ENCODE data around the gene TMEM143.
A peak's percentile ranks its signal among the peaks of the same experiment; 100 is the strongest.

Gene TMEM143

DNA sequence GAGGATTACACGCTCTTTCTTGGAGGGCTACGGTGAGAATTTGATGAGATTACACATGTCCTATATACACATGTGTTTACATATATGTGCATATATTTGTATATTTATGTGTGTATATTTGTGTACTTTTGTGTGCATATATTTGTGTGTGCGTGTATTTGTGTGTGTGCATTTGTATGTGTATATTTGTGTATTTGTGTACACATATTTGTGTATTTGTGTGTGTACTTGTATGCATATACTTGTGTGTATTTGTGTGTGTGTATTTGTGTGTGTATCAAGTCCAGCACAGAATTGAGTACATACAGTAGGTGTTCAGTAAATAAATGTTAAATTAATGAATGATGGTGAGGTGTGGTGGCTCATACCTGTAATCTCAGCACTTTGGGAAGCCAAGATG lies 1.8 kb downstream of the TMEM143 start:
- no peak overlapping the region for H4K8ac ChIP-seq (ENCODE audit: low read depth, low read length)
- no peaks in the 10 kb centered on the region for H3K27me3 ChIP-seq (ENCODE audit: insufficient read depth, low read length, poor library complexity)
- H3K56ac ChIP-seq (ENCODE audit: low read length): no peak overlapping the region
- H2BK15ac ChIP-seq (replicated peaks; ENCODE audit: low read depth): no peak overlapping the region
- no peak overlapping the region for H3K23ac ChIP-seq (ENCODE audit: low read length)
- WGBS (ENCODE audit: extremely low coverage, insufficient coverage, low lambda C conversion rate): no CpG with 5 or more reads among the region's 3 CpGs
- H3K18ac ChIP-seq (ENCODE audit: low read length): no peak overlapping the region
- no peaks in the 10 kb centered on the region for H3K79me1 ChIP-seq (ENCODE audit: low read length)
- H3K79me2 ChIP-seq (ENCODE audit: control insufficient read depth, insufficient read depth, low read length): no peaks in the 10 kb centered on the region
- no peak overlapping the region for H3K4ac ChIP-seq (ENCODE audit: low read depth, low read length)
- H2BK5ac ChIP-seq (ENCODE audit: low read length): no peak overlapping the region
- H3K4me2 ChIP-seq (ENCODE audit: low read length): no peak overlapping the region
- H3K27ac ChIP-seq (ENCODE audit: low read depth, low read length): no peak overlapping the region
- H3K4me3 ChIP-seq (ENCODE audit: low read length): no peak overlapping the region
- no peak overlapping the region for H2BK120ac ChIP-seq (ENCODE audit: low read depth, low read length)
- H3K9ac ChIP-seq (ENCODE audit: low read length): no peak overlapping the region
- no peaks in the 10 kb centered on the region for H3K36me3 ChIP-seq (ENCODE audit: control insufficient read depth, insufficient read depth, low read length)
- H2AK5ac ChIP-seq (ENCODE audit: low read length): no peak overlapping the region
- H3K4me1 ChIP-seq (ENCODE audit: control insufficient read depth, low read depth, low read length): peaks cover 3% of the 10 kb centered on the region
- no peak for DNase-seq
- H4K5ac ChIP-seq (ENCODE audit: low read length): no peak overlapping the region

DNA sequence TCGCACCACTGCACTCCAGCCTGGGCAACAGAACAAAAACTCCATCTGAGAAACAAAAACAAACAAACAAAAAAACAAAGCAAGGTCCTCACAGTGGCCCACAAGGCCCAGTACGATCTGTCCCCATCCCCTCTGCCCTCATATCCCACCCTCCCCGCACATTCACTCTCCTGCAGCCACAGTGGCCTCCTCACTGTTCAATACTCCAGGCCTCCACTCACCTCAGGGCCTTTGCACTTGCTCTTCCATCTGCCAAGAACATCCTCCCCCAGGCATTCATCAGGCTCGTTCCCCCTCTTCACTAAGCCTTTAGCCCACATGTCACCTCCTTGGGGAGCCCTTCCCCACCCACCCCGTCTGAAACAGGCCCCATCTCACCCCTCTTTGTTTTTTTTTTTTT lies 4.6 kb downstream of the TMEM143 start:
- no peaks in the 10 kb centered on the region for H3K4me1 ChIP-seq (ENCODE audit: control insufficient read depth, low read depth, low read length)
- no peaks in the 10 kb centered on the region for H3K79me2 ChIP-seq (ENCODE audit: control insufficient read depth, insufficient read depth, low read length)
- no peak overlapping the region for H3K23ac ChIP-seq (ENCODE audit: low read length)
- H2BK15ac ChIP-seq (replicated peaks; ENCODE audit: low read depth): no peak overlapping the region
- no peak overlapping the region for H2AK5ac ChIP-seq (ENCODE audit: low read length)
- no peaks in the 10 kb centered on the region for H3K79me1 ChIP-seq (ENCODE audit: low read length)
- H3K9ac ChIP-seq (ENCODE audit: low read length): no peak overlapping the region
- H4K5ac ChIP-seq (ENCODE audit: low read length): no peak overlapping the region
- H2BK120ac ChIP-seq (ENCODE audit: low read depth, low read length): no peak overlapping the region
- H3K36me3 ChIP-seq (ENCODE audit: control insufficient read depth, insufficient read depth, low read length): no peaks in the 10 kb centered on the region
- no CpG with 5 or more reads among the region's 5 CpGs for WGBS (ENCODE audit: extremely low coverage, insufficient coverage, low lambda C conversion rate)
- no peak overlapping the region for H2BK5ac ChIP-seq (ENCODE audit: low read length)
- no peak for DNase-seq
- no peak overlapping the region for H3K56ac ChIP-seq (ENCODE audit: low read length)
- H3K18ac ChIP-seq (ENCODE audit: low read length): no peak overlapping the region
- no peak overlapping the region for H3K4me3 ChIP-seq (ENCODE audit: low read length)
- no peak overlapping the region for H4K8ac ChIP-seq (ENCODE audit: low read depth, low read length)
- H3K27ac ChIP-seq (ENCODE audit: low read depth, low read length): no peak overlapping the region
- H3K4me2 ChIP-seq (ENCODE audit: low read length): no peak overlapping the region
- H3K27me3 ChIP-seq (ENCODE audit: insufficient read depth, low read length, poor library complexity): no peaks in the 10 kb centered on the region
- no peak overlapping the region for H3K4ac ChIP-seq (ENCODE audit: low read depth, low read length)

DNA sequence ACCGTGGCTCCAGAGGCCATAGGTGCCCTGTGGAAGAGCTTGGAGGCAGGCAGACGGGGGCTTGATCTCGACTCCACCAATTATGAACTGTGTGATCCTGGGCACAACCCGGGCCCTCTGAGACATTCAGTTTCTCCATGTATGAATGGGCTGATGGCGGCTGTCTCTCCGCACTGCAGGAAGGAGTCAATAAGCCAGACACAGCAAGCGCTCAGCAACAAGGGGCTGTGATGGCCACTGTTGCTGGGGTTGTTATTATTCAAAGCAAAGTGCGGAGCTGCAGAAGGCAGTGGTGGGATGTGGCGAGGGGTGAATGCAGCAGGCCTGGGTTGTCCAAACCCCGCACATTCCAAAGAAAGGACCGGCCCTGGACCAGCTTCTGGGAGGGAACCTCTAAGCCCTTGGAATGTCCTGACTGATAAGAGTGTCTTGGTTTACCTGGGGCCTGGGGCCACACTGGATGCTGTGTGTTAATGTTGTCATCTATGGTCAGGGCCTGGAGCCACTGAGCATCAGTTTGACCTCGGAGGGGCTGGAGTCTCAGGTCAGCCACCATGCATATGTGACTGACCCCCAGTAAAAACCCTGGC lies 8.3 kb downstream of the TMEM143 start:
- DNase-seq: peak; percentile 51
- WGBS (ENCODE audit: extremely low coverage, insufficient coverage, low lambda C conversion rate): no CpG with 5 or more reads among the region's 12 CpGs
- H2BK120ac ChIP-seq (ENCODE audit: low read depth, low read length): no peak overlapping the region
- no peaks in the 10 kb centered on the region for H3K27me3 ChIP-seq (ENCODE audit: insufficient read depth, low read length, poor library complexity)
- H3K56ac ChIP-seq (ENCODE audit: low read length): no peak overlapping the region
- no peak overlapping the region for H4K8ac ChIP-seq (ENCODE audit: low read depth, low read length)
- H3K18ac ChIP-seq (ENCODE audit: low read length): no peak overlapping the region
- no peak overlapping the region for H3K4me2 ChIP-seq (ENCODE audit: low read length)
- no peaks in the 10 kb centered on the region for H3K36me3 ChIP-seq (ENCODE audit: control insufficient read depth, insufficient read depth, low read length)
- no peaks in the 10 kb centered on the region for H3K79me2 ChIP-seq (ENCODE audit: control insufficient read depth, insufficient read depth, low read length)
- H3K4me1 ChIP-seq (ENCODE audit: control insufficient read depth, low read depth, low read length): no peaks in the 10 kb centered on the region
- no peak overlapping the region for H3K9ac ChIP-seq (ENCODE audit: low read length)
- no peak overlapping the region for H2BK15ac ChIP-seq (replicated peaks; ENCODE audit: low read depth)
- no peak overlapping the region for H3K4me3 ChIP-seq (ENCODE audit: low read length)
- no peak overlapping the region for H3K23ac ChIP-seq (ENCODE audit: low read length)
- H3K27ac ChIP-seq (ENCODE audit: low read depth, low read length): no peak overlapping the region
- H2BK5ac ChIP-seq (ENCODE audit: low read length): no peak overlapping the region
- H3K4ac ChIP-seq (ENCODE audit: low read depth, low read length): no peak overlapping the region
- no peaks in the 10 kb centered on the region for H3K79me1 ChIP-seq (ENCODE audit: low read length)
- no peak overlapping the region for H2AK5ac ChIP-seq (ENCODE audit: low read length)
- no peak overlapping the region for H4K5ac ChIP-seq (ENCODE audit: low read length)

DNA sequence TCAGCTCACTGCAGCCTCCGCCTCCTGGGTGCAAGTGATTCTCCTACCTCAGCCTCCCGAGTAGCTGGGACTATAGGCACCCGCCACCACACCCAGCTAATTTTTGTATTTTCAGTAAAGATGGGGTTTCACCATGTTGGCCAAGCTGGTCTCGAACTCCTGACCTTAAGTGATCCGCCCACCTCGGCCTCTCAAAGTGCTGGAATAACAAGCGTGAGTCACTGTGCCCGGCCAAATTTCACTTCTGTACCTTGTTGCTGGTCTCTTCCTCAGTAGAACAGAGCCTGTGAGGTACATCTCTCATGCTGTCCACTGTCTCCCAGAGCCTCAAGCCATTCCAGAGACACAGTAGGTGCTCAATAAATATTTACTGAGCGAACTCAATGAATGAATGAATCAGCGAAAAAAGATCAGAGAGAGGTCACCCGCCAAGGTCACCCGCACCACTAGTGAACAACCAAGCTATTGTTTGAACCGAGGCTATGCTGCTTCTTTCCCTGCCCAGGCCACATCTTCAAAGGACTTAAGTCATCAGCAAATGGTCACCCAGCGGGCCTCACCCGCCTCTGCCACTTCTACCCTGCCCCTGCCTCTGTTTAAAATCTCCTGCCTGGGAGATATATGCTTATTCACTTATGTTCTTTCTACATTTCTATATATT lies 9.3 kb downstream of the TMEM143 start:
- Histone ChIP-seq H3K9ac (ENCODE audit: low read length) (no peak overlapping the region), H3K27ac (ENCODE audit: low read depth, low read length) (no peak overlapping the region), H3K4ac (ENCODE audit: low read depth, low read length) (no peak overlapping the region), H2BK5ac (ENCODE audit: low read length) (no peak overlapping the region), H2BK15ac (replicated peaks; ENCODE audit: low read depth) (no peak overlapping the region), H3K4me3 (ENCODE audit: low read length) (no peak overlapping the region), H3K79me1 (ENCODE audit: low read length) (no peaks in the 10 kb centered on the region), H3K4me1 (ENCODE audit: control insufficient read depth, low read depth, low read length) (no peaks in the 10 kb centered on the region), H3K56ac (ENCODE audit: low read length) (no peak overlapping the region), H2AK5ac (ENCODE audit: low read length) (no peak overlapping the region), H3K18ac (ENCODE audit: low read length) (no peak overlapping the region), H3K4me2 (ENCODE audit: low read length) (no peak overlapping the region), H3K27me3 (ENCODE audit: insufficient read depth, low read length, poor library complexity) (no peaks in the 10 kb centered on the region), H4K8ac (ENCODE audit: low read depth, low read length) (no peak overlapping the region), H3K36me3 (ENCODE audit: control insufficient read depth, insufficient read depth, low read length) (no peaks in the 10 kb centered on the region), H4K5ac (ENCODE audit: low read length) (no peak overlapping the region), H2BK120ac (ENCODE audit: low read depth, low read length) (no peak overlapping the region), H3K23ac (ENCODE audit: low read length) (no peak overlapping the region), H3K79me2 (ENCODE audit: control insufficient read depth, insufficient read depth, low read length) (no peaks in the 10 kb centered on the region)
- DNase-seq: no peak
- no CpG with 5 or more reads among the region's 15 CpGs for WGBS (ENCODE audit: extremely low coverage, insufficient coverage, low lambda C conversion rate)

GRCh38 chr19:48353677-48354076 lies 10.1 kb downstream of the TMEM143 start:
- Histone ChIP-seq H4K8ac (ENCODE audit: low read depth, low read length) (no peak overlapping the region), H3K4me1 (ENCODE audit: control insufficient read depth, low read depth, low read length) (no peaks in the 10 kb centered on the region), H3K79me1 (ENCODE audit: low read length) (no peaks in the 10 kb centered on the region), H4K5ac (ENCODE audit: low read length) (no peak overlapping the region), H3K56ac (ENCODE audit: low read length) (no peak overlapping the region), H3K27me3 (ENCODE audit: insufficient read depth, low read length, poor library complexity) (no peaks in the 10 kb centered on the region), H3K9ac (ENCODE audit: low read length) (no peak overlapping the region), H2BK120ac (ENCODE audit: low read depth, low read length) (no peak overlapping the region), H3K4ac (ENCODE audit: low read depth, low read length) (no peak overlapping the region), H2BK15ac (replicated peaks; ENCODE audit: low read depth) (no peak overlapping the region), H3K4me3 (ENCODE audit: low read length) (no peak overlapping the region), H3K27ac (ENCODE audit: low read depth, low read length) (no peak overlapping the region), H3K79me2 (ENCODE audit: control insufficient read depth, insufficient read depth, low read length) (no peaks in the 10 kb centered on the region), H3K4me2 (ENCODE audit: low read length) (no peak overlapping the region), H3K23ac (ENCODE audit: low read length) (no peak overlapping the region), H2BK5ac (ENCODE audit: low read length) (no peak overlapping the region), H2AK5ac (ENCODE audit: low read length) (no peak overlapping the region), H3K36me3 (ENCODE audit: control insufficient read depth, insufficient read depth, low read length) (no peaks in the 10 kb centered on the region), H3K18ac (ENCODE audit: low read length) (no peak overlapping the region)
- no CpG with 5 or more reads among the region's 5 CpGs for WGBS (ENCODE audit: extremely low coverage, insufficient coverage, low lambda C conversion rate)
- DNase-seq: no peak

DNA sequence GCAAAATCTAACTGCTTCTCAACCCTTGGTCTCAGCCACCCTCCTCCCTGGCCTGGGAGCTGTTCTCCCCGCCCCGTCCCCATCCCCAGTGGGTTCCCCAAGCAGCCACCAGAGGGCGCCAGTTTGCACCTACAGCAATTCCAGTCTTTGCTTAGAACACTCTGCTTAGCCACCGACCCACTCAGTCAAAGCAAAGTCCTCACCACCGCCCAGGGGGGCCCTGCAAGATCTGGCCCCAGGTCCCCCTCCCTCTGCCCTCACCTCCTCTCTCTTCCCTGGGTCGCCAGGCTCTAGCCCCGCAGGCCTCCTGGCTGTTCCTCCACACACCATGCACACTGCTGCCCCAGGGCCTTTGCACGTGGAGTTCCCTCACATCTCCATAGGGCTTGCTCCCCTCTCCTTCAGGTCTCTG lies 12.4 kb downstream of the TMEM143 start:
- H3K4me3 ChIP-seq (ENCODE audit: low read length): no peak overlapping the region
- no peak overlapping the region for H3K4ac ChIP-seq (ENCODE audit: low read depth, low read length)
- H2BK120ac ChIP-seq (ENCODE audit: low read depth, low read length): no peak overlapping the region
- no peak overlapping the region for H3K56ac ChIP-seq (ENCODE audit: low read length)
- H3K4me1 ChIP-seq (ENCODE audit: control insufficient read depth, low read depth, low read length): no peaks in the 10 kb centered on the region
- no peak overlapping the region for H3K4me2 ChIP-seq (ENCODE audit: low read length)
- H4K5ac ChIP-seq (ENCODE audit: low read length): no peak overlapping the region
- H2AK5ac ChIP-seq (ENCODE audit: low read length): no peak overlapping the region
- no peaks in the 10 kb centered on the region for H3K79me1 ChIP-seq (ENCODE audit: low read length)
- H3K23ac ChIP-seq (ENCODE audit: low read length): no peak overlapping the region
- H3K36me3 ChIP-seq (ENCODE audit: control insufficient read depth, insufficient read depth, low read length): no peaks in the 10 kb centered on the region
- H3K18ac ChIP-seq (ENCODE audit: low read length): no peak overlapping the region
- no peak overlapping the region for H3K9ac ChIP-seq (ENCODE audit: low read length)
- no peak overlapping the region for H2BK15ac ChIP-seq (replicated peaks; ENCODE audit: low read depth)
- no peaks in the 10 kb centered on the region for H3K27me3 ChIP-seq (ENCODE audit: insufficient read depth, low read length, poor library complexity)
- H3K27ac ChIP-seq (ENCODE audit: low read depth, low read length): no peak overlapping the region
- peak; percentile 80 for DNase-seq
- no peak overlapping the region for H4K8ac ChIP-seq (ENCODE audit: low read depth, low read length)
- no CpG with 5 or more reads among the region's 8 CpGs for WGBS (ENCODE audit: extremely low coverage, insufficient coverage, low lambda C conversion rate)
- H2BK5ac ChIP-seq (ENCODE audit: low read length): no peak overlapping the region
- H3K79me2 ChIP-seq (ENCODE audit: control insufficient read depth, insufficient read depth, low read length): no peaks in the 10 kb centered on the region

Data from mesendoderm (in vitro differentiated cells).